Anterior cingulate cortex (tissue), 58 donors: ENCODE results near the gene PRR19.

Experiments
- DNase-seq, 58 donors: peaks; one replicate each; lab custom pipeline; 2025; lab: John Stamatoyannopoulos, UW

The PRR19 gene

DNA sequence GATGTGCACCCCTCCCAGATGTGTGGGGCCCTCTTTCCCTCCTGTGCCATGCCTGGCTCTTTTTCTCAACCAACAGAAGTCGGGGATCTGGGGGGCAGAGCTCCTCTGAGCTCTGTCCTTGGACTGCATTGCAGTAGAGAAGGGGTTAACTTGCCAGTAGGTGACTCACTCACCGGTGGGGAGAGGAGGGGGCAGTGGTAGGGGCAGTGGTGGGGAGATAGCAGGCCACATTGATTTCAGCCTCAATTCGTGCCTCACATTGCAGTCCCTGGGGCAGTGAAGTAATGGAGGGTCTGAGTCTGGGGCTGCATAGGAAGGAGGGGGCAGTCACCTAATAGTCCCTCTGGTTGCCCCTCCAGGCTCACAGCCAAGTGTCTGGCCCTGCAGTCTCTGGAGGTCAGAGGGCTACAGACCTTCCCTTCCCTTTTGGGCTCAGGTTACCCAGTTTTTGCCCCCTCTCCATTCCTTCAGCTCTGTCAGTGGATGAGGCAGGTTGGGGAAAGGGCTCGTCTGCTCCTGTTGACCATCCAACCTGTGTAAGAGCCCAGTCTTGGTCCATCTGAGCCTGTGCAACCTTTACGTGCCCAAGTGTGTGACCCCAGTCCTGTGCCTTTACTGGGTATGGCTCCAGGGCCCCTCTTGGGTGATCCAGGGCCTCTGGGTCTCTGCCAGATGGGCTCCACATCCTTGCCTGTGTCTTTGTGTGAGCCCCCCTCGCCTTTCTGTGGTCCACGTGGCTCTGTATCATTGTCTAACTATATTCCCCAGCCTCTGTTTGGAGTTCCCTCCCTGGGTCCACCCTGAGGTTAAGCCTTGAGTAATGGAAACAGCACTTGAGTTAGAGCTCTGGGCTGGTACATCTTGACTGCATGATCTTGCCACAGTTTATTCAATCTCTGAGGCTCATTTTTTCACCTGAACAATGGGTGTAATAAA, 19.8 kb upstream of the PRR19 start:
- peak in 7 of 58 donors; percentile 31 to 59 (median 52) for DNase-seq

GRCh38 chr19:42282819-42283187, 19.1 kb upstream of the PRR19 start:
- no peak for DNase-seq

DNA sequence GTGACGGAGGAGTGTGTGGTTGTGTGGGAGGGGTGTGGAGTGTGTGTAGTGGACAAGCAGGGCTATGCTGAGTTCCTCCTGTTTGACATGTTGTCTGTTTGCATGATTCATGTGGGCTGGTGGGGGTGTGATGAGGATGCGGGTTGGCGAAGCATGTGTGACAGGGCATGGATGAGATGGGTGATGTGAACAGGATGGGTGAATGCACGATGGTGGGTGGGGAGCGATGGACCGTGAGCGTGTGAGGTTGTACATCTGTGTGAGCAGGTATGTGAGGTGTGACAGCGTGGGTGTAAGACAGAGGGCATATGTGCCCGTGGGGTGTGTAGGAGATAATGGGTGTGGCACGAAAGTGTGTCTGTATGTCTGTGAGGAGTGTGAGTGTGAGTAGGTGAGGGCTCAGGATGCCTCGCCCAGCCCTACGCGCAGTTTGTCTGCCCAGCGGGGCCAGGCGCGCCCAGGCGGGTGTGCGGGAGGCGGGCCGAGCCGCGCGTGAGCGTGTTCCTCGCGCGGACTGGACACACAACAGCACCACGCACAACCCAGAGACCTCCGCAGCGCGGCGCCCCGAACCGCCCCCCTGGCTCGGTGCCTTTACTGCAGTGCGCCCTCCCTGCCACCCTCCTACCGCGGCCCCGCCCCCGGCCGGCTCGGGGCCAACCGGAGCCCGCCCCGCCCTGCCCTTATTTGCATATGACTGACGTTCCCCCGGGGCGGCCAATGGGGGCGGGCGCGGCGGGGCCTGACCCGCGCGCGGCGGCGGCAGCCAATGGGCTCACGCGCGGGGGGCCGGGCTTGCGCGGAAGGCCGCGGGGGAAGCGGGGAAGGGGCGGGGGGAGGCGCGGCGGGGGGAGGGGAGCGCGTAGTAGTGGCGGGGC, 18.5 kb upstream of the PRR19 start:
- DNase-seq: peak; percentile 55 to 98 (median 94)

DNA sequence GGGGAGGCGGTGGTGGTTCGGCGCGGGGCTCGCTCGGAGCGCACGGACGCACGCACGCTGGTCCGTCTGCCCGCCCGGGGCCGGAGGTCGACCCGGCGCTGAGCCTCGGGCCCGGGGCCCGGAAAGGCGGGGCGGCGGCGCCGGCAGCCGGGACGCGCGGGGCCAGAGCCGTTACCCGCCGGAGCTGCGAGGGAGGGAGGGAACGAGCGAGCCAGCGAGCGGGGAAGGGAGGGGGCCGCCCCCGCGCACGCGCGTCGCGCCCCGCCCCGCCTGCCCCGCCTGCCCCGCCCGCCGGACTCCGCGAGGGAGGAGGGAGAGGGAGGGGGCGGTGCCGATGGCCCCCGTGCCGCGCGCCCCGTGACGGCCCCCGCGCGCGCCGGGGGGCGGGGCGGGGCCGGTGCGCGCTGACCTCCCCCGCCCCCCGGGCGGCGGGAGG, 17.8 kb upstream of the PRR19 start:
- DNase-seq: peak in 52 of 58 donors; percentile 40 to 94 (median 80)

DNA sequence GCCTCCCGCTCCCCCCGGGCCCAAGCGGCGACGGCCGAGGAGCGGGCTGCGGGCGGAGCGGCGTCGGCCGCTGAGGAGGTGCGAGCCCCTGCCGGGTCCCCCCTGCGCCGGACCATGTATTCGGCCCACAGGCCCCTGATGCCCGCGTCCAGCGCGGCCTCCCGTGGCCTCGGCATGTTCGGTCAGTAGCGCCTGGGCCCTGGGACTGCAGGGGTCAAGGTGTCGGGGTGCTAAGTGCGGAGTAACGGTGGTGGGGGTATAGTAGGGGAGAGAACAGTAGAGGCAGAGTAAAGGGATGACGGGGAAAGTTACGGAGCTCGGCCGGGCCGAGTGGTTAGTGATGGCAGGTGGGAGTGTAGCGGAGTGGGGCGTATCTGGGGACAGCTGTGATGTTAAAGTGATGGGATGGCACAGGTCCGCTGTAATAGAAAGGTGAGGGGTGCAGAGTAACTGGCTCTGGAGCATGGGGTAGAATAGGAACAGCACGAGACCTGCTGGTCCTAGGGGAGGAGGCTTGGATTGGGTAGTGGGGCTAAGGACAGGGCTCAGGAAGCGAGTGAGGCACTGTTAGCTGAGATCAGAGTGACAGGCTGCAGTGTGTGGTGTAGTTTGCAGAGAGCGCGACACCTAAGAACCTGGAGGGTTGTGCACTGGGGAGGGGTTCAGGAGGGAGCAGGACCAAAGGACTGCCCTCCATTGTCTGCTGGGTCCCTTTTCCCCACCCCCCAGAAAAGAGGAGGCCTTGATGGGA, 17.2 kb upstream of the PRR19 start:
- peak in 4 of 58 donors; percentile 27 to 40 (median 38) for DNase-seq

GRCh38 chr19:42285541-42285941, 16.4 kb upstream of the PRR19 start:
- no peak for DNase-seq

GRCh38 chr19:42285988-42286348, 16.0 kb upstream of the PRR19 start:
- no peak for DNase-seq

DNA sequence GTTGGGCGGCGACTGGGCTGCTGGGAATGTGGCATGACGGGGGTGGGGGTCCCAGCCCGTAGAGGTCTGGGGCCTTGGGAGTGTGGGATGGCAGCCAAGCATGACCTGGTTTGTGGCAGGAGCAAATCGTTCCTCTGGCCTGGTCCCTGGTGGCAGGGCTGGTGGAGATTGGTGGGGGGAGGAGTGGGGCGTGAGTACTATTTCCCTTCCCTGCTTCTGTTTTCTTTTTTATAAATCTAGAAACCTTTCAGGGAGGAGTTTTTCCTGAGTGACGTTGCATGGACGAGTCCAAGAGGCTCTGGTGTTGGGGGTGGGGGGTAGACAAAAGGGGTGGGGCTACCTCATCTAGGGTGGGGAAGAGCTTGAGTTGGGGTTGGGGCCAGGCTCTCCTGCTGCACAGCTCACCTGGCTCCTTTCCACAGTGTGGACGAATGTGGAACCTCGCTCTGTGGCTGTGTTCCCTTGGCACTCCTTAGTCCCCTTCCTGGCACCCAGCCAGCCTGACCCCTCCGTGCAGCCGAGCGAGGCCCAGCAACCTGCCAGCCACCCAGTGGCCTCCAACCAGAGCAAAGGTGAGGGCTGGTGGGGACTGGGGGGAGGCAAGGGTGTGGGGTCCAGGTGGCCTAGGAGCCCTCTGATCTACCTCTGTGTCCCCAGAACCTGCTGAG, 15.4 kb upstream of the PRR19 start:
- DNase-seq: peak in 19 of 58 donors; percentile 10 to 71 (median 35)

GRCh38 chr19:42287017-42287826, 14.7 kb upstream of the PRR19 start:
- no peak for DNase-seq

- DNase-seq: no peak
These were observed 14.2 kb upstream of the PRR19 start for GRCh38 chr19:42287827-42288107.

DNA sequence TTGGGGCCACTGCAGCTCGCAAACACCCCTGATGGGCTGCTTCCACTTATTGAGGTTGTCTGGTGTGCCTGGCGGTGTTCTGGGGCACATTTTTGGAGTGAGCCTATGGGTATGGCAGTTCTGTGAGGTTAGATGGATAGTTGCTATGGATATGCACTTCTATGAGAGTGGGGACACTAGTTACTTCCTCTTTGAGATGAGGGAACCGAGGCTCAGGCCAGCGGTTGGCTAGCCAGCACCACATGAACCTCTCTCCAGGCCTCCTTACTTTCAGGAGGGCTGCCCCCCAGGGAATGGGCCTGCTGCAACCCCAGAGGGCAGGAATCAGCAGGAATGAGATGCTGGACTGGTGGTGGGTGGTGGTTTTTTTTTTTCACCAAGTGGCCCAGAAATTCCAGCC, 13.5 kb upstream of the PRR19 start:
- no peak for DNase-seq

DNA sequence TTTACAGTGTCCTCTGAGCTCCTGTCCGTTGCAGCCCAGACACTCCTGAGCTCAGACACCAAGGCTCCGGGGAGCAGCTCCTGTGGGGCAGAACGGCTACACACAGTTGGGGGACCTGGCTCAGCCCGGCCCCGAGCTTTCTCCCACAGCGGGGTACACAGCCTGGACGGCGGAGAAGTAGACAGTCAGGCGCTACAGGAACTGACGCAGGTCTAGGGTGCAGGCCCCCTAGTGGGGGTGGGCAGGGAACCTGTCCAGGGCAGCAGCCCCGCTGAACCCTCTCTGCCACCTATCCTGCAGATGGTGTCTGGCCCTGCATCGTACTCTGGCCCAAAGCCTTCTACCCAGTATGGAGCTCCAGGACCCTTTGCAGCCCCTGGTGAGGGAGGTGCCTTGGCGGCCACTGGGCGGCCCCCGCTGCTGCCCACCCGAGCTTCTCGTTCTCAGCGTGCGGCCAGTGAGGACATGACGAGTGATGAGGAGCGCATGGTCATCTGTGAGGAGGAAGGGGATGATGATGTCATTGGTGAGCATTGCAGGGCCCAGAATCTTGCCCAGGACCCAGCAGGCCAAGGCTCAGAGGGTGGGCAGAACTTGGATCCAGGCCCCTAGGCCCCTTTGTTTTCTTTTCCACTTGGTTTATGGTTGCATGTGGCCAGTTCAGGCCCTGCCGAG, 12.9 kb upstream of the PRR19 start:
- DNase-seq: no peak

DNA sequence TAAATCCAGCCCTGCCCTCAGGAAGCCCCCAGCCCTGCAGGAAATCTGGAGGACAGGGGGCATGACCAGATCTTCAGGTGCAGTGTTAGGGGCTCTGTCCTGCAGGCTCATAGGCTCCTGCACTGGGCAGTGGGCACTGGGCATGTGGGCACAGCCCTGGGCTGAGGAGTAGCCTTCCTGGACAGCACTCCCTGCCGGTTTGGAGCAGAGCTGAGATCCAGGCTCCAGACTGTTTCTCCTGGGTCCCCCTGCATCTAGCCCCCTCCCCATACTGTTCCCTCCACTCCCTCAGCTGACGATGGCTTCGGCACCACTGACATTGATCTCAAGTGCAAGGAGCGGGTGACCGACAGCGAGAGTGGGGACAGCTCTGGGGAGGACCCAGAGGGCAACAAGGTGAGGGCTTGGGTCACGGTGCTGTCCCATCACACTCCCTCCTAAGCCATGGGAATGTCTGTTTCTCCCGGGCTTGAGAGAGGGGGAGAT, 12.3 kb upstream of the PRR19 start:
- no peak for DNase-seq

GRCh38 chr19:42290136-42290522, 11.8 kb upstream of the PRR19 start:
- no peak for DNase-seq

DNA sequence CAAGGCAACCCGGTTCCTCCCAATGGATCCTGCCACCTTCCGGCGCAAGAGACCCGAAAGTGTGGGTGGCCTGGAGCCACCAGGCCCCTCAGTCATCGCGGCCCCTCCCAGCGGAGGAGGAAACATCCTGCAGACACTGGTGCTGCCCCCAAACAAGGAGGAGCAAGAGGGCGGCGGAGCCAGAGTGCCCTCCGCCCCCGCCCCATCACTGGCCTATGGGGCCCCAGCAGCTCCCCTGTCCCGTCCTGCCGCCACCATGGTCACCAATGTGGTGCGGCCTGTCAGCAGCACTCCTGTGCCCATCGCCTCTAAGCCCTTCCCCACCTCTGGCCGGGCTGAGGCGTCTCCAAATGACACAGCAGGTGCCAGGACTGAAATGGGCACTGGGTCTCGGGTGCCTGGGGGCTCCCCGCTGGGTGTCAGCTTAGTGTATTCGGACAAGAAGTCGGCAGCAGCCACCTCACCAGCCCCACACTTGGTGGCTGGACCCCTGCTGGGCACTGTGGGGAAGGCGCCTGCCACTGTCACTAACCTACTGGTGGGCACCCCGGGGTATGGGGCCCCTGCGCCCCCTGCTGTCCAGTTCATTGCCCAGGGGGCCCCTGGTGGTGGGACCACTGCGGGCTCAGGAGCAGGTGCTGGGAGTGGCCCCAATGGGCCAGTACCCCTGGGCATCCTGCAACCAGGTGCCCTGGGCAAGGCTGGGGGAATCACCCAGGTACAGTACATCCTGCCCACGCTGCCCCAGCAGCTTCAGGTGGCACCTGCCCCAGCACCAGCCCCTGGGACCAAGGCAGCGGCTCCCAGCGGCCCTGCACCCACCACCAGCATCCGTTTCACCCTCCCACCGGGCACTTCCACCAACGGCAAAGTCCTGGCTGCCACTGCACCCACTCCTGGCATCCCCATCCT, 11.2 kb upstream of the PRR19 start:
- no peak for DNase-seq

DNA sequence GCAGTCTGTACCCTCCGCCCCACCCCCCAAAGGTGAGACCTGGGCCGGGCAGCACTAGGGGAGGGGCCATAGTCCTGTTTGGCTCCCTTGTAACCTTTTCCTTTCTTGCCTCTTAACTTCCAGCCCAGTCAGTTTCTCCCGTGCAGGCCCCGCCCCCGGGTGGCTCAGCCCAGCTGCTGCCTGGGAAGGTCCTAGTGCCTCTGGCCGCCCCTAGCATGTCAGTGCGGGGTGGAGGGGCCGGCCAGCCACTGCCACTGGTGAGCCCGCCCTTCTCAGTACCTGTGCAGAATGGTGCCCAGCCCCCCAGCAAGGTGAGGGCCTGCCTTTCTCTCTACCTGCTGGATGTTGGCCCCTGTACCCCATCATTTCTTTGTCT, 10.5 kb upstream of the PRR19 start:
- no peak for DNase-seq

DNA sequence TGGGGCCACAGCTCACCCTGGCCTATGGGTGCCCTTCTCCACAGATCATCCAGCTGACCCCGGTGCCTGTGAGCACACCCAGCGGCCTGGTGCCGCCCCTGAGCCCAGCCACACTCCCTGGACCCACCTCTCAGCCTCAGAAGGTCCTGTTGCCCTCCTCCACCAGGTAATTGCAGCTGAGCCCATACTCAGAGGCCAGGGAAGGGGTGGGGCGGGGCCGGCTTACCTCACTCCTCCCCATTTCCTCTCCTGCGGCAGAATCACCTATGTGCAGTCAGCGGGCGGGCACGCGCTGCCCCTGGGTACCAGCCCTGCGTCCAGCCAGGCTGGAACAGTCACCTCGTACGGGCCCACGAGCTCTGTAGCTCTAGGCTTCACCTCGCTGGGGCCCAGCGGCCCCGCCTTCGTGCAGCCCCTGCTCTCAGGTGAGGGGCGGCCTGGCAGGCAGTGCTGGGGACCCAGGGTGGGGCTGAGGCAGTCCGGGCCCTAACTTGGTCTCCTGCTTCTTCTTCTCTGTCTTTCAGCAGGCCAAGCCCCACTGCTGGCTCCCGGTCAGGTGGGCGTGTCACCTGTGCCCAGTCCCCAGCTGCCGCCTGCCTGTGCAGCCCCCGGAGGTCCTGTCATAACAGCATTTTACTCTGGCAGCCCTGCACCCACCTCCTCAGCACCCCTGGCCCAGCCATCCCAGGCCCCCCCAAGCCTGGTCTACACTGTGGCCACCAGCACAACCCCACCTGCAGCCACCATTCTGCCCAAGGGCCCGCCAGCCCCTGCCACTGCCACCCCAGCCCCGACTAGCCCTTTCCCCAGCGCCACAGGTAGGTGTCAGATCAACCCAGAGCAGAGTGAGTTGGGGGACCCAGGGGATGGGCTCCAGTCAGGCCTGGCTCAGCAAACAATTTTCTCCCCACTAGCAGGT, 9.6 kb upstream of the PRR19 start:
- DNase-seq: no peak
